ENCODE measurements around the gene CALHM3. TPM values are rescaled to one million over a fixed set of nuclear protein-coding genes. Genes with fewer than 3 reads are reported as not detected.
A peak's percentile ranks its signal among the peaks of the same experiment; 100 is the strongest.

The CALHM3 gene
- total RNA-seq, 1 donor from 2014 or later: not detected

- no peak overlapping the region for H2AFZ ChIP-seq (ENCODE audit: low read depth, low read length)
- Mint-ChIP-seq H3K36me3 (ENCODE audit: low read depth, unreplicated experiment) (no peaks in the 10 kb centered on the region), H3K27me3 (ENCODE audit: low read depth, unreplicated experiment) (peaks cover 9% of the 10 kb centered on the region)
These were observed 2.8 kb downstream of the CALHM3 start for GRCh38 chr10:103476046-103476768.

GRCh38 chr10:103475437-103475836, 3.6 kb downstream of the CALHM3 start:
- Mint-ChIP-seq H3K4me1 (ENCODE audit: low read depth, unreplicated experiment) (peaks cover 4% of the 10 kb centered on the region), H3K9me3 (ENCODE audit: unreplicated experiment) (peaks cover 1% of the 10 kb centered on the region), H3K4me3 (ENCODE audit: unreplicated experiment) (no peak overlapping the region), H3K27me3 (ENCODE audit: low read depth, unreplicated experiment) (peaks cover 11% of the 10 kb centered on the region), H3K36me3 (ENCODE audit: low read depth, unreplicated experiment) (no peaks in the 10 kb centered on the region), H3K27ac (ENCODE audit: unreplicated experiment) (no peak overlapping the region)
- H3K4me1 ChIP-seq (ENCODE audit: insufficient read depth, low read length): no peaks in the 10 kb centered on the region
- H3K9ac ChIP-seq (ENCODE audit: low read length): no peak overlapping the region
- no peaks in the 10 kb centered on the region for H3K79me2 ChIP-seq (ENCODE audit: insufficient read depth, low read length)
- TF ChIP-seq CTCF (IDR thresholded peaks at IDR 0.05; ENCODE audit: insufficient read depth, low read depth, low read length): no peak
- TF ChIP-seq EZH2 (IDR thresholded peaks at IDR 0.05; ENCODE audit: insufficient read depth, low read length): no peak
- H3K4me2 ChIP-seq (ENCODE audit: low read length): no peak overlapping the region
- peaks cover 27% of the 10 kb centered on the region for H3K27me3 ChIP-seq (ENCODE audit: insufficient read depth, low read length)
- no peaks in the 10 kb centered on the region for H3K36me3 ChIP-seq (ENCODE audit: insufficient read depth, low read length)
- no peaks in the 10 kb centered on the region for H3K9me3 ChIP-seq (ENCODE audit: insufficient read depth, low read depth, low read length)
- H3K27ac ChIP-seq (ENCODE audit: low read depth, low read length): no peak overlapping the region
- H3K4me3 ChIP-seq (ENCODE audit: insufficient read depth, low read depth, low read length): no peak overlapping the region
- H4K20me1 ChIP-seq (ENCODE audit: insufficient read depth, low read length): no peaks in the 10 kb centered on the region
- H2AFZ ChIP-seq (ENCODE audit: low read depth, low read length): no peak overlapping the region
- DNase-seq (ENCODE audit: low read depth) (no peak), FAIRE-seq (no peak)

More at GRCh38 chr10:103476046-103476768, 2.8 kb downstream of the CALHM3 start:
- Histone ChIP-seq H3K27me3 (ENCODE audit: insufficient read depth, low read length) (peaks cover 23% of the 10 kb centered on the region), H4K20me1 (ENCODE audit: insufficient read depth, low read length) (no peaks in the 10 kb centered on the region), H3K9ac (ENCODE audit: low read length) (no peak overlapping the region), H3K9me3 (ENCODE audit: insufficient read depth, low read depth, low read length) (no peaks in the 10 kb centered on the region), H3K4me2 (ENCODE audit: low read length) (no peak overlapping the region), H3K79me2 (ENCODE audit: insufficient read depth, low read length) (no peaks in the 10 kb centered on the region), H3K36me3 (ENCODE audit: insufficient read depth, low read length) (no peaks in the 10 kb centered on the region), H3K4me1 (ENCODE audit: insufficient read depth, low read length) (no peaks in the 10 kb centered on the region), H3K4me3 (ENCODE audit: insufficient read depth, low read depth, low read length) (no peak overlapping the region), H3K27ac (ENCODE audit: low read depth, low read length) (no peak overlapping the region)
- no peaks in the 10 kb centered on the region for H3K9me3 Mint-ChIP-seq (ENCODE audit: unreplicated experiment)
- peak overlapping the region; percentile 20 for H3K4me3 Mint-ChIP-seq (ENCODE audit: unreplicated experiment)
- H3K4me1 Mint-ChIP-seq (ENCODE audit: low read depth, unreplicated experiment): peaks cover 1% of the 10 kb centered on the region
- FAIRE-seq (no peak), DNase-seq (ENCODE audit: low read depth) (no peak)
- no peak for TF ChIP-seq CTCF (IDR thresholded peaks at IDR 0.05; ENCODE audit: insufficient read depth, low read depth, low read length)
- TF ChIP-seq EZH2 (IDR thresholded peaks at IDR 0.05; ENCODE audit: insufficient read depth, low read length): no peak
- no peak overlapping the region for H3K27ac Mint-ChIP-seq (ENCODE audit: unreplicated experiment)

- H4K20me1 ChIP-seq (ENCODE audit: insufficient read depth, low read length): no peaks in the 10 kb centered on the region
- H3K4me1 Mint-ChIP-seq (ENCODE audit: low read depth, unreplicated experiment): peaks cover 4% of the 10 kb centered on the region
- TF ChIP-seq CTCF (IDR thresholded peaks at IDR 0.05; ENCODE audit: insufficient read depth, low read depth, low read length) (no peak), EZH2 (IDR thresholded peaks at IDR 0.05; ENCODE audit: insufficient read depth, low read length) (no peak)
These were observed 5.0 kb downstream of the CALHM3 start for GRCh38 chr10:103474077-103474476.

More at GRCh38 chr10:103474077-103474476, 5.0 kb downstream of the CALHM3 start:
- H3K36me3 Mint-ChIP-seq (ENCODE audit: low read depth, unreplicated experiment): no peaks in the 10 kb centered on the region
- peaks cover 2% of the 10 kb centered on the region for H3K9me3 Mint-ChIP-seq (ENCODE audit: unreplicated experiment)
- Histone ChIP-seq H3K9me3 (ENCODE audit: insufficient read depth, low read depth, low read length) (no peaks in the 10 kb centered on the region), H3K36me3 (ENCODE audit: insufficient read depth, low read length) (no peaks in the 10 kb centered on the region), H3K4me1 (ENCODE audit: insufficient read depth, low read length) (no peaks in the 10 kb centered on the region), H3K79me2 (ENCODE audit: insufficient read depth, low read length) (no peaks in the 10 kb centered on the region), H3K27me3 (ENCODE audit: insufficient read depth, low read length) (peaks cover 32% of the 10 kb centered on the region), H3K27ac (ENCODE audit: low read depth, low read length) (no peak overlapping the region), H3K9ac (ENCODE audit: low read length) (no peak overlapping the region), H3K4me2 (ENCODE audit: low read length) (no peak overlapping the region), H2AFZ (ENCODE audit: low read depth, low read length) (no peak overlapping the region), H3K4me3 (ENCODE audit: insufficient read depth, low read depth, low read length) (no peak overlapping the region)
- no peak for FAIRE-seq
- DNase-seq (ENCODE audit: low read depth): no peak
- no peak overlapping the region for H3K4me3 Mint-ChIP-seq (ENCODE audit: unreplicated experiment)
- H3K27ac Mint-ChIP-seq (ENCODE audit: unreplicated experiment): no peak overlapping the region
- peaks cover 10% of the 10 kb centered on the region for H3K27me3 Mint-ChIP-seq (ENCODE audit: low read depth, unreplicated experiment)
